HL-60 (cell line): ENCODE data around the gene OR6N1.

Experiments
- CTCF ChIP-seq: IDR thresholded peaks from one replicate; pipeline ENCODE4 v1.5.1; 2011; ENCODE audit warnings: low read length, control low read depth, inconsistent platforms; ENCODE audit not compliant: insufficient read depth
- GABPA ChIP-seq: IDR thresholded peaks from 2 replicates; pipeline ENCODE4 v1.6.1; 2012; ENCODE audit warnings: low read depth
- POLR2AphosphoS5 ChIP-seq: IDR thresholded peaks from 2 replicates; pipeline ENCODE4 v1.6.1; 2012; ENCODE audit warnings: low read depth
- REST ChIP-seq: IDR thresholded peaks from 2 replicates; pipeline ENCODE4 v1.6.1; 2012; ENCODE audit warnings: low read depth; ENCODE audit not compliant: insufficient replicate concordance
- SPI1 ChIP-seq: IDR thresholded peaks from 2 replicates; pipeline ENCODE4 v1.6.1; 2012; ENCODE audit warnings: low read depth, mild to moderate bottlenecking, borderline replicate concordance

- TF ChIP-seq GABPA: no peak
- no peak for TF ChIP-seq POLR2AphosphoS5
- TF ChIP-seq CTCF: peak; percentile 10
- TF ChIP-seq REST: no peak
- TF ChIP-seq SPI1: no peak
These were observed 21.6 kb upstream of the OR6N1 start for GRCh38 chr1:158793604-158794003.
